Osteoblast (primary cell): ENCODE results near the gene ARPC5. TPM values are rescaled to one million over a fixed set of nuclear protein-coding genes. Genes with fewer than 3 reads are reported as not detected.

Source experiments
- DNase-seq: peaks from one replicate; pipeline ENCODE4 v3.0.0; 2011; ENCODE audit warnings: low spot score, mixed read lengths; ENCODE audit not compliant: insufficient read length; ENCODE audit errors: missing footprints
- H2AFZ ChIP-seq: 2 replicates; pipeline ENCODE4 v1.6.0; 2011; ENCODE audit warnings: mild to moderate bottlenecking, low read length
- H3K27ac ChIP-seq: 2 replicates; pipeline ENCODE4 v1.5.1; 2011; ENCODE audit warnings: mild to moderate bottlenecking, low read depth, low read length, moderate library complexity
- H3K27me3 ChIP-seq: 2 replicates; pipeline ENCODE4 v1.6.0; 2012; ENCODE audit warnings: mild to moderate bottlenecking, control low read depth, inconsistent platforms, low read length, moderate library complexity; ENCODE audit not compliant: insufficient read depth
- H3K36me3 ChIP-seq: 2 replicates; pipeline ENCODE4 v1.5.1; 2011; ENCODE audit warnings: mild to moderate bottlenecking, low read length, control low read depth, moderate library complexity; ENCODE audit not compliant: insufficient read depth
- H3K4me1 ChIP-seq: 2 replicates; pipeline ENCODE4 v1.5.1; 2011; ENCODE audit warnings: mild to moderate bottlenecking, low read length, control low read depth, moderate library complexity; ENCODE audit not compliant: insufficient read depth
- H3K4me2 ChIP-seq: 2 replicates; pipeline ENCODE4 v1.6.0; 2011; ENCODE audit warnings: mild to moderate bottlenecking, low read length; ENCODE audit not compliant: insufficient read depth
- H3K4me3 ChIP-seq: fragments of 200-600 bp; sonication (generic); 3 replicates; pipeline ENCODE4 v1.5.1; 2012; ENCODE audit warnings: mild to moderate bottlenecking, low read length, inconsistent platforms; ENCODE audit not compliant: insufficient read depth
- H3K79me2 ChIP-seq: 2 replicates; pipeline ENCODE4 v1.6.0; 2012; ENCODE audit warnings: mild to moderate bottlenecking, low read length, control low read depth, inconsistent platforms; ENCODE audit not compliant: insufficient read depth
- H3K9me3 ChIP-seq: 2 replicates; pipeline ENCODE4 v1.5.1; 2011; ENCODE audit warnings: low read depth, low read length, control low read depth
- H4K20me1 ChIP-seq: 2 replicates; pipeline ENCODE4 v1.6.0; 2012; ENCODE audit warnings: mild to moderate bottlenecking, low read length, control low read depth; ENCODE audit not compliant: insufficient read depth
- CTCF ChIP-seq: IDR thresholded peaks from 2 replicates; pipeline ENCODE4 v1.5.1; 2011; ENCODE audit warnings: mild to moderate bottlenecking, low read depth, low read length, moderate library complexity; ENCODE audit errors: extremely low read depth
- total RNA-seq: library from RNA; depleted of rRNA; stranded (reverse); fragments of >200 nt; gene quantifications from 2 replicates; pipeline ENCODE4 v1.2.3, GENCODE V29; 2012

ARPC5 gene
- total RNA-seq, 1 donor: 157 TPM

- no peak for DNase-seq
- Histone ChIP-seq H3K27ac (no peak overlapping the region), H3K4me3 (no peak overlapping the region), H3K9me3 (no peaks in the 10 kb centered on the region), H4K20me1 (no peaks in the 10 kb centered on the region), H3K27me3 (no peaks in the 10 kb centered on the region), H2AFZ (peak overlapping the region; percentile 11), H3K36me3 (no peaks in the 10 kb centered on the region), H3K79me2 (no peaks in the 10 kb centered on the region), H3K4me2 (no peak overlapping the region), H3K4me1 (peaks cover 11% of the 10 kb centered on the region)
- no peak for TF ChIP-seq CTCF
Measured at GRCh38 chr1:183597656-183598347, 37.8 kb downstream of the ARPC5 start.

GRCh38 chr1:183596500-183596899, 39.1 kb downstream of the ARPC5 start:
- Histone ChIP-seq H3K79me2 (no peaks in the 10 kb centered on the region), H3K36me3 (no peaks in the 10 kb centered on the region), H2AFZ (no peak overlapping the region), H3K9me3 (no peaks in the 10 kb centered on the region), H3K27me3 (no peaks in the 10 kb centered on the region), H3K4me3 (no peak overlapping the region), H3K4me2 (no peak overlapping the region), H3K27ac (no peak overlapping the region), H4K20me1 (no peaks in the 10 kb centered on the region), H3K4me1 (peaks cover 11% of the 10 kb centered on the region)
- TF ChIP-seq CTCF: no peak
- DNase-seq: no peak

- no peaks in the 10 kb centered on the region for H3K9me3 ChIP-seq
- H3K4me1 ChIP-seq: peaks cover 8% of the 10 kb centered on the region
- no peak overlapping the region for H3K27ac ChIP-seq
- no peak for DNase-seq
- no peaks in the 10 kb centered on the region for H3K36me3 ChIP-seq
- H3K4me2 ChIP-seq: no peak overlapping the region
- no peak for TF ChIP-seq CTCF
- no peak overlapping the region for H3K4me3 ChIP-seq
- H3K27me3 ChIP-seq: no peaks in the 10 kb centered on the region
- H2AFZ ChIP-seq: no peak overlapping the region
- no peaks in the 10 kb centered on the region for H4K20me1 ChIP-seq
- H3K79me2 ChIP-seq: no peaks in the 10 kb centered on the region
Measured at GRCh38 chr1:183595537-183595936, 40.0 kb downstream of the ARPC5 start.

GRCh38 chr1:183593356-183593755, 42.2 kb downstream of the ARPC5 start:
- no peak for DNase-seq
- H2AFZ ChIP-seq: no peak overlapping the region
- TF ChIP-seq CTCF: no peak
- H3K4me2 ChIP-seq: no peak overlapping the region
- no peaks in the 10 kb centered on the region for H3K36me3 ChIP-seq
- no peaks in the 10 kb centered on the region for H3K79me2 ChIP-seq
- H3K4me3 ChIP-seq: no peak overlapping the region
- H3K9me3 ChIP-seq: no peaks in the 10 kb centered on the region
- no peaks in the 10 kb centered on the region for H3K27me3 ChIP-seq
- H3K27ac ChIP-seq: no peak overlapping the region
- no peaks in the 10 kb centered on the region for H4K20me1 ChIP-seq
- H3K4me1 ChIP-seq: peaks cover 2% of the 10 kb centered on the region
